NCI-H82 (cell line): ENCODE data around the gene TNKS1BP1.

Experiments used
- DNase-seq: peaks from one replicate; lab custom pipeline; 2025; lab: John Stamatoyannopoulos, UW

TNKS1BP1 gene

GRCh38 chr11:57332694-57333440, 8.1 kb upstream of the TNKS1BP1 start:
- no peak for DNase-seq

DNA sequence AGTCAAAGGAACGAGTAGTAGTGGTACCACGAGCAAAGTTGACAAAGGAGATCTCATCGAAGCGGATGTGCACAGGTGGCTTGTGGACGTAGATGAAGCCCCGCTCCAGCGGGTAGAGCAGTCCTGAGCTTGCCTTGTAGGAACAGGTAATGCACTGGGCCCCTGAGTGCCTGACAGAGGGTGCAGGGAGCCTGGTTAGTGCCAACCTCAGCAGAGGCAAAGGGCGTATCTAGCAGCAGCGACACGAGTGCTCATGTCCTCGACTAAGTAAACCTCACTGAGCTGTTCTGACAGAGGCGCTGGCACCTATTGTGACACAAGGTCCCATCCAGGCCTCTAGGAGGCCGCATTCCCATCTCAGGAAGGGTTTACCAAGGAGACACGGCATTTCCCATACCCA, 7.0 kb upstream of the TNKS1BP1 start:
- no peak for DNase-seq

DNA sequence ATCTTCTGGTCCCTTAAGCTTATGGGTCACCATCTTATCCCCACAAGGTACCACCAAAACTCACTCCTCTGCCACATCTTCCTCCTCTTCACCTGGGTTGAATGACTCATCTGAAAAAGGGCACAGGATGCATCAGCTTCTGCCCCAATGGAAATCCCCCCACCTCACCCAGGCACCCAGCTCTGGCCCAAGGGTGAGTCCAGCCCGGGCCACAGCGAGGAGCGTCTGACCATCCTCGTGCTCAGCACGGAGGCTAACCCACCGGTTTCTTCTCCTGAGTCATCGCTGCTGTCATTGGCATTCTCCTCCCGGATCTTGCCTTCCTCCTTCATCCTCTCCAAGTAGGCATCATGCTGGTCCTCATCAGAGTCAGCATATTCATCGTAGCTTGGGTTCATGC, 5.3 kb upstream of the TNKS1BP1 start:
- no peak for DNase-seq

DNA sequence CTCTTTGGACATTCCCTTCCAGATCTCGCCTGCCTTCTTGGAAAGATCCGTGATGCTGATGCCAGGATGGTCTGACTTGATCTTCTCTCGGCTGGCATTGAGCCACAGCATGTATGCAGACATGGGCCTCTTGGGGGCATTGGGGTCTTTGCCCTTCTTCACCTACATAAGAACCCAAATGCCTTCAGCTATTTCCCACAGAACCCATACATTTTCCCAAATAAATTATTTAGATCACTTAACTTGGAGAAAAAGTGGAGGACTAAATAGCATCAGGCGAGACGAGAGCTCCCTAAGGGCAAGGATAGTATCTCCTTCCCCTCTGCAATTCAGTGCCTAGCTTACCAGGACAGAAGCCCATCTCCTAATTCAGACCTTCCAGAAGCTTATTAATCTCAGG, 3.0 kb upstream of the TNKS1BP1 start:
- no peak for DNase-seq

GRCh38 chr11:57325735-57326048, 940 bp upstream of the TNKS1BP1 start:
- DNase-seq: no peak

DNA sequence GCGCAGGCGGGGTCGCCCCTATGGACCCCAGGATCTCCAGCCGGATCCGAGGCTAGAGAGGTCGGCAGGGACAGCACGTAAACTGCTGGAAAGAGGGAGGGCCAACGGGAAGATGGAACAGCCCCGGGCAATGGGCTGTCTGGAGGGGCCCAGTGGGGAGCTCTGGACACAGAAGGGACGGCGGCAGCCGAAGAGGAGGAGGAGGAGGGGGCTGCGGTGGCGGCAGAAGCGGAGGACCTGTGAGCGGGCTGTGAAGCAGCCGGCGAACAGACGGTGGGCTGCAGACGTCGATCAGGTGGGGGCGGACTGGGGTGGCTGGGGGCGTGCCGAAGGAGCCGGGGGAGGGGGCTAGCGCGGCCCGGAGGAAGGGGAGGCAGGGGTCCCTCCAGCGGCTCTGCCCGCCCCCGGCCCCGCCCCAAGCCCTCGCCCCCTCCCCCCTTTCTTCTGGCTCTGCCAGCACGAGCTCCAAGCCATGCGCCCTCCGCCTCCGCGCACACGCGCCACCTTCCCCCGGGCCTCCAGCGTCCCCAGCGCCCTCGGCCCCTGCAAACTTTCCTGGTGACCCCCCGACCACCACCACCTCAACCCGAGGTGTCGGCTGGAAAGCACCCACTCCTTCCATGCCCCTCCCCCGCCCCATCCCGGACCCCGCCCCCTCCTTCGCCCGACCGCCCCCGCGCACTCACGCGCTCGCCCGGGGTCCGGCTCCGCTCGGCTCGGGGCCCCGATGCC, 432 bp downstream of the TNKS1BP1 start:
- DNase-seq: peak; percentile 86

- DNase-seq: no peak
Observed at GRCh38 chr11:57323855-57324153, 948 bp downstream of the TNKS1BP1 start.

DNA sequence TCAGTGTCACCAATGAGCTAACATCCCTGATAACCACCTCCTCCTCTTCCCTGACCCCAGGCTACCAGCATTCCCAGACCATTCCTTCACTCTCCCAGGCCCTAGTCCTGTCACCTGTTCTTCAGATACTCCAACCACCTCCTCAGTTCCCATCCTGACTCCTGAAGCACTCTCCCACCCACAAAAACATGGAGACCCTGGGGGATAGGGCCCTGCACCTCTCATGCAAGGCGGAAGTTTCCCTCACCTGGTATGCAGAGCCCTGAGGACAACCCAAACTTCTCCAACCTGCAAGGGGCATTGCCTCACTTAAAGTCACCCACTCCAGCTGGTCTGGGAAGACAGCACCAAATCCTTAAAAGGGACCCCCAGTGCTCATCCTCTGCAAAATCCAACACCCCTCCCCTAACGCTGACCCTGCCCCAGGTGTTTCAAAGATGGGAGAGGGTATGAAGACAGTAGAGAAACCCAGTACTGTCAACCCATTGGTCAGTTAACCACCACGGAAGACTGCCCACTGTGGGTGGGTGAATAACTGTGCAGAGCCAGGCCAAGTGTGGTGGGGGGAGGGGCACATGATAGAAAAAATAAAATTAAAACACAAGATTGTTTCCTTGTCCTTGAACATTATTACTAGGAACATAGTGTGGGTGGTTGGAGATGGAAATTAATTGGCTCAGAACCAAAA, 1.4 kb downstream of the TNKS1BP1 start:
- DNase-seq: no peak

- peak; percentile 48 for DNase-seq
Observed at GRCh38 chr11:57322256-57323166, 2.2 kb downstream of the TNKS1BP1 start.

DNA sequence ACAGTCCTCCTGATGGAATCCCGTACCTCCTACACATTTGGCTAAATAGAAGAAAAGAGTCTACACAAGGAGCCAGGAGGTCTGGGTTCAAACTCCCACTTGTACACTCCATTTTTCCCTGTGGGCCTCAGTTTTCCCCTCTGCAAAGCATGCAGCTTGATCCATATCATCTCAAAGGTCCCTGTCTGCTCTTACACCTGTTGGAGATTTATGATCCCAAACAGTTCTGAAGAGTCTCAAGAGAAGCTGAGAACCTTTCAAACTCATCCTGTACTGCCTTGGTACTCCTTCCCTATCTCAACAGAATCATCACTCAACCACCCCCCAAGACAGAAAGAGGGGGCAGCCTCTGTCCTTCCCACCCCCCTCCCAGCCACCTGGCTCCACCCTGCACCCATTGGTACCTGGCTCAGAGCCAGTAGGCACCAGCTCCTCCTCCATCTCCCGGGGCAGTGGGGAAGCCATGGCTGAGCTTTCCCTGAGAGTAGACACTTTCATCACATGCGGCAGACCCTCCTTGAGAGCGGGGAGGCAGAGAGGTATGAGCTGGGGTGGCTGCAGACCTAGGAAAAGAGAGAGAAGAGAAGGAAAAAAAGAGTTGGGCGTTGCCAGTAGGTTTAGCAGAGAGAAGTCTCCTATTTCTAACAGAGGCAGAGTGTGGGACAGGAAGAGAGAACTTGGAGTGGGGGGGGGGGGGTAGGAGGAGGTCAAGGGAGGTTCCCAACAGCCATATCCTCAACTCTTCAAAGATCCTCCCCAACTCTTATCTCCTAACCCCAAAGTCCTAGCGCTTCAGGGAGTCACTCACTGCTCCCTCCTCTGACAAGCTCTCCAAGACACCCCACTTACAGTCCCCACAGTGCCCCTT, 3.1 kb downstream of the TNKS1BP1 start:
- DNase-seq: peak; percentile 13

- DNase-seq: no peak
Observed at GRCh38 chr11:57320719-57321387, 3.9 kb downstream of the TNKS1BP1 start.

DNA sequence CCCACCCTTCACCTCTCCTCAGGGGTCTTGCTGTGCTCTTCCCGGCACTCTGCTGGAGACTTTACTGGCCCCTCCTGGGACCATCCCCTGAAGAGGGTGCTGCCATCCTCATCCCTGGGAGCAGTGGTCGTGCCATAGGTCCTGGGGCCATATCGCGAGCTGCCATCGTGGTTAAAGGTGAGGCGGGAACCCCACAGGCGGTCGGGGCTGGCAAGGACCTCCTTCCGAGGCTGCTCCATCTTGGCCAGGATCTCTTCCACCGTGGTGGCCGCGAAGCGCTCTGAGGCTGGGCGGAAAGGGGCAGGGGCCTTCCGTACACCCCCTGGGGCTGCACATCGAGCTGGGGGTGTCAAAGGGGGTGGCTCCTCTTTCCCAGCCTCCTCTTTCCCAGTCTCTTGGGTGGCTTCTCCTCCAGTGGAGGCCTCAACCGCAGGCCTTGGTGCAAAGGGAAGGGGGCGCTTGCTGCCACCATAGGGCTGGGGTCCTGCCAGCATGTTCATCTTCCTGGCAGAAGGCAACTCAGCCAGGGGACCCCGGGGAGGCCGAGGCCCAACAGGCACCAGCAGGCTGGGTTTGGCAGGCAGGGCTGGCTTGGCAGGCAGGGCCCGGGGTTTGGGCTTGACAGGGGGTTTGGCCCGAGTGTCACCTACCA, 4.6 kb downstream of the TNKS1BP1 start:
- DNase-seq: no peak

GRCh38 chr11:57318178-57318577, 6.6 kb downstream of the TNKS1BP1 start:
- peak; percentile 15 for DNase-seq

DNA sequence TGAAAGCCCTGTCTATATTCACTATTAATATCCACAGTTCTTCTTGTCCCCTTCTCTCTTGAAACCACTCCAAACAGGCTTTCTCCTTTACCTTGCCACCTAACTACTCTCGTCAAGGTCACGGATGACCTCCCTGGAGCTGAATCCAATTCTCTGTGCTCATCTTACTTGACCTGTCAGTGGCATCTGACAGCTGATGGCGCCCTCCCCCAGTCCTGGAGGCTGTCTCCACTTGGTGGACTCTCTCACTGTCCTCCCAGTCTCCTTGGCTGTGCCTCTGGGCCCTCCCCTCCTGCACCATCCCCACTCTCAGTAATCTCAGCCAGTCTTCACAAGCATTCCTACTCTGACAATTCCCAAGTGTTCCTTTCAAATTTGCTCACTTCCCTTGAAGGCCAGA, 8.7 kb downstream of the TNKS1BP1 start:
- DNase-seq: no peak

DNA sequence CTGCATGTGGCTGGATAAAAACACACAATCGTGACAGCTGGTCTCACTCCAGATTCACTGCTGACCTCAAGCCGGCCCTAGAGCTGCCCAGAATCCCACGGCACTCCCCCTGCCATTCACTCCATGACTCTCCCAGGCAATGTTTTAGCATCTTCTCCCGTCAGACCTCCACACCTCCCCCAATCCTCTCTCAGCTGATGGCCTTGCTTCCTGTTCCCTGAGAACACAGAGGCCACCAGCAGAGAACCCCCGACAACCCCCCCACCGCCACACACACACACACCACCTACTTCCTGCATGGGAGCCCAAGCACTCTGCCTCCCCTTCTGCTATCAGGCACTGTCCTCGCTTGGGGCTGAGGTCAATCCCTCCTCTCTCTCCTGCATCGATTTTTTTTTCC, 9.3 kb downstream of the TNKS1BP1 start:
- no peak for DNase-seq

DNA sequence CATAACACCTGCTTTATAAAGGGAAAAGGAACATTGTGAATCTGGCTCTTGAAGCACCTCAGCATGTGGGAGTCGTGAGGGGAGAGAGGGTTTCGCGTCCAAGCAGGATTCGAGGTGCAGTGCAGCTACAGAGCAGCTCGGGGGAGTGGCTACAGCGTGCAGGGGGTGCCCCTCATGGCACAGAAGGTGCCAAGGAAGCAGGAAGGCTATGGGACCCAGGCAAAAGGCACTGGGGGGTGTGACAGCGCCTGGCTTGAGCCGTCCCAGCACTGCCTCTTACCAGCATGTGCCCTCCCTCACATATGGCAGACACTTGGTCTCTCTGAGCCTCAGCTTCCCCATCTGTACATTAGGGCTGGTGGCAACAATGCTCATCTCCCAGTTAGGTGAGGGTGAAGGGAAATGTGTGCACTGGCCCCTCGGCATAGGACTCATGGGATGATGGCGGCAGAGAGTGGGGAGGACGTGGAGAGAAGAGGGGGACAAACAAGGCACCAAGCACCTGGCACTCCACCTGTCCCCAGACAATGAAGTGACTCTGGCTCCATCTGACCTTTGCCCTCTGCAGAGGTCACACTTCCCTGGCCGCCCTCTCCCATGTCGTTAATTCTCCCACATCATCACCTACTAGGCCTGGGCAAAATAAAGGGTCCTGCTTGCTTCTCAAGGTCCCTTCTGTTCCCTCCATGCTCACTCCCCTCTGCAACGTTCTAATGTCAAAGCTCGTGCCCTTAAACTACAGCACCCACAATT, 10.4 kb downstream of the TNKS1BP1 start:
- no peak for DNase-seq

DNA sequence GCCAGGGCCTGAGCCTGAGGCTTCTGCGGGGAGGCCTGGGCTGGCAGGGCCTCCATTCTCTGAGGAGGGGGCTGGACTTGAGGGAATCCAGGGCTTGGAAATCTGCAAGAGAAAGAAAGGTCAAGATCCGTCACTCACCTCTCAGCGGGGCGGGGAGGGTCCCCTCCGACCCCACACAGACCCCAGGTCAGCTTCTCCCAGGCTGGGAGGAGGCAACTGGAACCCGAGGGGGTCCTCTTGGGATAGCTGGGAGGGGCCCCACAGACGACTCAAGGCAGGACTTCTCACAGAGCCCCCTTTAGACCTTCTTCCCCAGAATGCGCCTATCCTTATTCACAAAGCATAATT, 11.0 kb downstream of the TNKS1BP1 start:
- no peak for DNase-seq

GRCh38 chr11:57313071-57313787, 11.5 kb downstream of the TNKS1BP1 start:
- DNase-seq: no peak

- peak; percentile 8 for DNase-seq
Observed at GRCh38 chr11:57312511-57313021, 12.2 kb downstream of the TNKS1BP1 start.
